ENCODE measurements around the gene BCL11B. TPM values are rescaled to one million over a fixed set of nuclear protein-coding genes. Genes with fewer than 3 reads are reported as not detected.
A peak's percentile ranks its signal among the peaks of the same experiment; 100 is the strongest.

The BCL11B gene
- total RNA-seq, 1 donor from 2014 or later = 0.16 TPM

GRCh38 chr14:99122521-99123125 lies 149.4 kb downstream of the BCL11B start:
- Mint-ChIP-seq H3K4me3 (ENCODE audit: unreplicated experiment) (no peak overlapping the region), H3K36me3 (ENCODE audit: unreplicated experiment) (no peaks in the 10 kb centered on the region), H3K27ac (ENCODE audit: unreplicated experiment) (no peak overlapping the region), H3K4me1 (ENCODE audit: unreplicated experiment) (peaks cover 5% of the 10 kb centered on the region), H3K27me3 (ENCODE audit: unreplicated experiment) (peaks cover 4% of the 10 kb centered on the region), H3K9me3 (ENCODE audit: unreplicated experiment) (no peaks in the 10 kb centered on the region)
- DNase-seq (ENCODE audit: extremely low spot score, unreplicated experiment) = peak; percentile 32
- no peak for TF ChIP-seq CTCF (IDR thresholded peaks at IDR 0.05)

DNA sequence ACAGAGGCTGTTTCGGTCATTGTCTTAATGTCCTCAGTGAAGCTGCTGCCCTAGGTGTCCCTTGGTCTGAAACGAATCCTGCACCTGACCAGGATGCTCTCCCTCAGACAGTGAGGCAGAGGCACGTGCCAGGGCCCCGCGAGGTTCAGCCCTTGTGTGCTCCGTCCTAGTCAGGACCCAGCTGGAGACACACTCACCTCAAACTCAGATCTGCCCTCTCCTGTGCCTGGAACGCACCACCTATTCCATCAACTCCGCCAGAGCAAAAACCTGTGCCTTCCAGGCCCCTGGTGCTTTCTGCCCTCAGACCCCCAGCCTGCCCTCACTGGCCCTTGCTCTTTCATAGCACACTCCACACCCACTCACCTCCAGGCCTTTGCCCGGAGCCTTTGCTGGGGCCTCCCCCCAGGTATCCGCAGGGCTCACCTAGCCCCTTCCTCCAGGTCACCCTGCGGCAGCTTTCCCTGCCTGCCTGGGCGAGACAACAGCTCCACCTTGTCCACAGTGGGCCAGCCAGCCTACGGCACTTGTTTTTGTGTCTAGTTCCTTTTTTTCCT lies 150.6 kb downstream of the BCL11B start:
- Mint-ChIP-seq H3K9me3 (ENCODE audit: unreplicated experiment) (no peaks in the 10 kb centered on the region), H3K4me3 (ENCODE audit: unreplicated experiment) (no peak overlapping the region), H3K36me3 (ENCODE audit: unreplicated experiment) (no peaks in the 10 kb centered on the region), H3K27ac (ENCODE audit: unreplicated experiment) (no peak overlapping the region), H3K4me1 (ENCODE audit: unreplicated experiment) (no peaks in the 10 kb centered on the region), H3K27me3 (ENCODE audit: unreplicated experiment) (peaks cover 9% of the 10 kb centered on the region)
- no peak for TF ChIP-seq CTCF (IDR thresholded peaks at IDR 0.05)
- DNase-seq (ENCODE audit: extremely low spot score, unreplicated experiment) = peak; percentile 72

- Mint-ChIP-seq H3K4me1 (ENCODE audit: unreplicated experiment) (no peaks in the 10 kb centered on the region), H3K9me3 (ENCODE audit: unreplicated experiment) (no peaks in the 10 kb centered on the region), H3K27ac (ENCODE audit: unreplicated experiment) (no peak overlapping the region), H3K36me3 (ENCODE audit: unreplicated experiment) (no peaks in the 10 kb centered on the region), H3K4me3 (ENCODE audit: unreplicated experiment) (no peak overlapping the region), H3K27me3 (ENCODE audit: unreplicated experiment) (peaks cover 12% of the 10 kb centered on the region)
- no peak for TF ChIP-seq CTCF (IDR thresholded peaks at IDR 0.05)
- peak; percentile 64 for DNase-seq (ENCODE audit: extremely low spot score, unreplicated experiment)
These were observed 151.3 kb downstream of the BCL11B start for GRCh38 chr14:99120526-99121318.

GRCh38 chr14:99119554-99120525 lies 152.2 kb downstream of the BCL11B start:
- Mint-ChIP-seq H3K4me3 (ENCODE audit: unreplicated experiment) (no peak overlapping the region), H3K27me3 (ENCODE audit: unreplicated experiment) (peaks cover 12% of the 10 kb centered on the region), H3K4me1 (ENCODE audit: unreplicated experiment) (no peaks in the 10 kb centered on the region), H3K9me3 (ENCODE audit: unreplicated experiment) (no peaks in the 10 kb centered on the region), H3K36me3 (ENCODE audit: unreplicated experiment) (no peaks in the 10 kb centered on the region), H3K27ac (ENCODE audit: unreplicated experiment) (no peak overlapping the region)
- no peak for TF ChIP-seq CTCF (IDR thresholded peaks at IDR 0.05)
- DNase-seq (ENCODE audit: extremely low spot score, unreplicated experiment) = peak; percentile 67

Other genes starting within 250 kb of the BCL11B start
- gene SETD3, start 208.7 kb upstream of the BCL11B start, total RNA-seq = 49.1 and 49.8 TPM in 2 replicates
- 55.8 and 57.4 TPM in 2 replicates for gene CCNK, start 209.2 kb upstream of the BCL11B start, total RNA-seq